ENCODE measurements around the gene PRPF18. TPM values are rescaled to one million over a fixed set of nuclear protein-coding genes. Genes with fewer than 3 reads are reported as not detected.

The PRPF18 gene
- total and polyA plus RNA-seq, 2 donors: 23.5 to 35.8 TPM

DNA sequence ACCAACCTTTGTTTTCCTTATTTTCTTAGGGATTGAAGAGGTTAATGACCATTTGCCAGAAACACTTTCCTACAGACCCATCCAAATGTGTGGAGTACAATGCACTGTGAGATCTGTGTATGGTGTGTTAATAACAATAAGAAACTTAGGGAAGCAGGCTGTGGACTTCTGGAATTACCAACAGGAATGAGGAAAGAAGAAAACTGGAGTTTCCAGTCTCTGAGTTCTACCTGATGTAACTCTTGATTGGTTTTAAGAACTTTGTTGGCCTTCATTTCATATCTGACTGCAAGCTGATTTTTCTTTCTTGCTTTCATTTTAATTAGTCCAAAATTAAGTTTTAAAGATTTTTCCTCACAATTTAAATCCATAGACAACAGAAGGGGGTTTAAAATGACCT lies 43.5 kb downstream of the PRPF18 start:
- peaks cover 0 to 3% of the 10 kb centered on the region in 2 donors for H3K4me1 ChIP-seq (ENCODE audit: control insufficient read depth in 2 of 2, insufficient read depth in 2 of 2, low read length in 2 of 2)
- no peaks in the 10 kb centered on the region for H3K9me3 ChIP-seq (ENCODE audit: control insufficient read depth in 2 of 2, insufficient read depth in 1 of 2, low read length in 1 of 2)
- no peak overlapping the region for H3K27ac ChIP-seq (ENCODE audit: low read depth in 1 of 2, low read length in 1 of 2)
- H3K36me3 ChIP-seq (ENCODE audit: control insufficient read depth in 2 of 2, insufficient read depth in 2 of 2, low read length in 1 of 2): peaks cover 20 to 23% of the 10 kb centered on the region in 2 donors
- H3K27me3 ChIP-seq (ENCODE audit: control insufficient read depth in 2 of 2, insufficient read depth in 1 of 2, low read length in 1 of 2): no peaks in the 10 kb centered on the region
- DNase-seq (ENCODE audit: low read depth in 6 of 9, low spot score in 9 of 9): no peak
- no peak overlapping the region for H3K4me3 ChIP-seq (ENCODE audit: low read length in 2 of 2)

- peak overlapping the region in 1 of 2 donors; percentile 25 for H3K27ac ChIP-seq (ENCODE audit: low read depth in 1 of 2, low read length in 1 of 2)
- no peaks in the 10 kb centered on the region for H3K27me3 ChIP-seq (ENCODE audit: control insufficient read depth in 2 of 2, insufficient read depth in 1 of 2, low read length in 1 of 2)
- H3K36me3 ChIP-seq (ENCODE audit: control insufficient read depth in 2 of 2, insufficient read depth in 2 of 2, low read length in 1 of 2): peaks cover 20 to 23% of the 10 kb centered on the region in 2 donors
- 97% methylated on average over 6 of the region's 6 CpGs for WGBS
- H3K4me1 ChIP-seq (ENCODE audit: control insufficient read depth in 2 of 2, insufficient read depth in 2 of 2, low read length in 2 of 2): no peaks in the 10 kb centered on the region
- no peak overlapping the region for H3K4me3 ChIP-seq (ENCODE audit: low read length in 2 of 2)
- DNase-seq (ENCODE audit: low read depth in 6 of 9, low spot score in 9 of 9): no peak
- H3K9me3 ChIP-seq (ENCODE audit: control insufficient read depth in 2 of 2, insufficient read depth in 1 of 2, low read length in 1 of 2): no peaks in the 10 kb centered on the region
Observed at GRCh38 chr10:13631594-13631993, 44.8 kb downstream of the PRPF18 start.

DNA sequence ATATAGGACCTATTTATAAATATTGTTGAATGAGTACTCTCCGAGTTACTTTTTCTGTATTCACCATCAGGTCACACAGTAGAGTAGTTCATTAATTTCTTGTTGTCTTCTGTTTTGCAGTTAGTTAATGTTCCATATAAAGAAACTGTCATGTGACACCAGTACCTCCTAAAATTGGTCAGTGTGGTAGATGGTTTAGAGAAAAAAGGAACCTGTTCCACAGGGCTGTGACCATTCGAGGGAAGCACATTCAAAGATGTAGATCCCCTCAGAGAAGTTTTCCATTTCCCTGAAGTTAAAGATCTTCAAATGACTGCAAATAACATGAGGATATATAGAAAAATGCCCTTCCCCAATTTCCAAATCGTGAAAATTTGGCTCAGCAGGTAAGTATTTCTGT lies 45.7 kb downstream of the PRPF18 start:
- Histone ChIP-seq H3K4me1 (ENCODE audit: control insufficient read depth in 2 of 2, insufficient read depth in 2 of 2, low read length in 2 of 2) (no peaks in the 10 kb centered on the region), H3K4me3 (ENCODE audit: low read length in 2 of 2) (no peak overlapping the region), H3K9me3 (ENCODE audit: control insufficient read depth in 2 of 2, insufficient read depth in 1 of 2, low read length in 1 of 2) (no peaks in the 10 kb centered on the region), H3K27me3 (ENCODE audit: control insufficient read depth in 2 of 2, insufficient read depth in 1 of 2, low read length in 1 of 2) (no peaks in the 10 kb centered on the region), H3K36me3 (ENCODE audit: control insufficient read depth in 2 of 2, insufficient read depth in 2 of 2, low read length in 1 of 2) (peaks cover 20 to 23% of the 10 kb centered on the region in 2 donors), H3K27ac (ENCODE audit: low read depth in 1 of 2, low read length in 1 of 2) (peak overlapping the region in 1 of 2 donors; percentile 2)
- DNase-seq (ENCODE audit: low read depth in 6 of 9, low spot score in 9 of 9): no peak
- WGBS: 82% methylated on average over 3 of the region's 3 CpGs

GRCh38 chr10:13632884-13633440 lies 46.2 kb downstream of the PRPF18 start:
- Histone ChIP-seq H3K27me3 (ENCODE audit: control insufficient read depth in 2 of 2, insufficient read depth in 1 of 2, low read length in 1 of 2) (no peaks in the 10 kb centered on the region), H3K9me3 (ENCODE audit: control insufficient read depth in 2 of 2, insufficient read depth in 1 of 2, low read length in 1 of 2) (no peaks in the 10 kb centered on the region), H3K4me1 (ENCODE audit: control insufficient read depth in 2 of 2, insufficient read depth in 2 of 2, low read length in 2 of 2) (no peaks in the 10 kb centered on the region), H3K36me3 (ENCODE audit: control insufficient read depth in 2 of 2, insufficient read depth in 2 of 2, low read length in 1 of 2) (peaks cover 22 to 26% of the 10 kb centered on the region in 2 donors), H3K4me3 (ENCODE audit: low read length in 2 of 2) (no peak overlapping the region), H3K27ac (ENCODE audit: low read depth in 1 of 2, low read length in 1 of 2) (peak overlapping the region; percentile 20 to 27)
- no peak for DNase-seq (ENCODE audit: low read depth in 6 of 9, low spot score in 9 of 9)
- WGBS: 98% methylated on average over 5 of the region's 5 CpGs

DNA sequence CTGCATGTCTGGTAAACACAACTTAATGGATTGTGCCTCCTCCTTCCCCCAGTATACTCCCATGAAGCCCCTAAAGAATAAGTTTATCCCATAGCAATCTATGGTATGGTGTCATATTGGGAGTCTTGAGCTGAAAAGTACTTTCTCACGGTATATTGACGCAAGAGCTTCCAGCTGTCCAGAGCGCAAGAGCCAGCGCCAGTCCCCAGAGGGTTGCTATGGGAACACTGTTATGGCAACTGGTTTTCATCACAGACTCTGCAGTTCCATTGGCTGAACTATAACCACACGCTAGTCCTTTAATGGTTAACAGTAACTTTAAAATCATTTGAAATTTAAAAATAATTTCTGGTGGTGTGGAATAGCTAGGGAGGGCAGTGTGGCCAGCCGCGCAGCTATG lies 46.9 kb downstream of the PRPF18 start:
- Histone ChIP-seq H3K27ac (ENCODE audit: low read depth in 1 of 2, low read length in 1 of 2) (peak overlapping the region in 1 of 2 donors; percentile 27), H3K9me3 (ENCODE audit: control insufficient read depth in 2 of 2, insufficient read depth in 1 of 2, low read length in 1 of 2) (no peaks in the 10 kb centered on the region), H3K36me3 (ENCODE audit: control insufficient read depth in 2 of 2, insufficient read depth in 2 of 2, low read length in 1 of 2) (peaks cover 27 to 31% of the 10 kb centered on the region in 2 donors), H3K4me3 (ENCODE audit: low read length in 2 of 2) (no peak overlapping the region), H3K27me3 (ENCODE audit: control insufficient read depth in 2 of 2, insufficient read depth in 1 of 2, low read length in 1 of 2) (no peaks in the 10 kb centered on the region), H3K4me1 (ENCODE audit: control insufficient read depth in 2 of 2, insufficient read depth in 2 of 2, low read length in 2 of 2) (no peaks in the 10 kb centered on the region)
- no peak for DNase-seq (ENCODE audit: low read depth in 6 of 9, low spot score in 9 of 9)
- 98% methylated on average over 7 of the region's 7 CpGs for WGBS

DNA sequence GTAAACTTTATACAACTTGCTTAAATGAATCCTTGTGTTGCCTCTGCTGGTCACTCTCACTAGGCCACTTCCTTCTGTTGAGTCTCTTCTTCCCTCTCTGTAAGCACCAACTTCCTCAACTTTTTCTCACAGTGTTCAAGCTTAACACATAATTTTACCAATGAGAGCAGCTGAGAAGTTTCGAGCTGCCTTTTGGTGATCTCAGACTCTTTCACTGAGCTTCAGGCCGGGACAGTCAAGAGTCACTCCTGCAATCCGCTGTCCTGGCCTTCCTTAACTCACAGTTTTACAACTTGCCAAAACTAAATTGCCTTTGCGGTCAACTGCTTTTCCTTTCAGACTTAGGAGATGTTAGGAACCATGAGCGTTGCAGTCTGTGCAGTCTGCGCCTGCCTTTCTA lies 47.4 kb downstream of the PRPF18 start:
- 88% methylated on average over 6 of the region's 6 CpGs for WGBS
- H3K4me1 ChIP-seq (ENCODE audit: control insufficient read depth in 2 of 2, insufficient read depth in 2 of 2, low read length in 2 of 2): no peaks in the 10 kb centered on the region
- H3K4me3 ChIP-seq (ENCODE audit: low read length in 2 of 2): no peak overlapping the region
- DNase-seq (ENCODE audit: low read depth in 6 of 9, low spot score in 9 of 9): no peak
- no peaks in the 10 kb centered on the region for H3K27me3 ChIP-seq (ENCODE audit: control insufficient read depth in 2 of 2, insufficient read depth in 1 of 2, low read length in 1 of 2)
- H3K36me3 ChIP-seq (ENCODE audit: control insufficient read depth in 2 of 2, insufficient read depth in 2 of 2, low read length in 1 of 2): peaks cover 31% of the 10 kb centered on the region in 2 donors
- H3K27ac ChIP-seq (ENCODE audit: low read depth in 1 of 2, low read length in 1 of 2): peak overlapping the region in 1 of 2 donors; percentile 60
- H3K9me3 ChIP-seq (ENCODE audit: control insufficient read depth in 2 of 2, insufficient read depth in 1 of 2, low read length in 1 of 2): no peaks in the 10 kb centered on the region

DNA sequence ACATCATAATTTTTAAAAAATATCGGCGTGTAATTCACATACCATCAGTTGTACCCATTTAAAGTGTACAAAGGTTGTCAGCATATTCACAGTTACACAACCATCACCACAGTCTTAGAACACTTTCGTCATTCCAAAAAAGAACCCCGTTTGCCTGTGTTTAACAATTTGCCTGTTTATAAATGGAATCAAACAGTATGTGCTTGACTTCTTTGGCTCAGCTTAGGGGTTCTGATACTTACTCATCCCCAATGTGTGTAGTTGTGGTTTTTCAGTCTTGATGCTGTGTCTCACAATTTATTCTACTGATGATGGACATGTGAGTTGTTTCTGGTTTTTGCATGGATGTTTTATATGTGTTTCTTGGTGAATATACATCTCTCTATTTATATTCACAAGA lies 50.0 kb downstream of the PRPF18 start:
- Histone ChIP-seq H3K9me3 (ENCODE audit: control insufficient read depth in 2 of 2, insufficient read depth in 1 of 2, low read length in 1 of 2) (peaks cover 0 to 5% of the 10 kb centered on the region in 2 donors), H3K27ac (ENCODE audit: low read depth in 1 of 2, low read length in 1 of 2) (no peak overlapping the region), H3K4me1 (ENCODE audit: control insufficient read depth in 2 of 2, insufficient read depth in 2 of 2, low read length in 2 of 2) (no peaks in the 10 kb centered on the region), H3K27me3 (ENCODE audit: control insufficient read depth in 2 of 2, insufficient read depth in 1 of 2, low read length in 1 of 2) (no peaks in the 10 kb centered on the region), H3K36me3 (ENCODE audit: control insufficient read depth in 2 of 2, insufficient read depth in 2 of 2, low read length in 1 of 2) (peaks cover 21 to 30% of the 10 kb centered on the region in 2 donors), H3K4me3 (ENCODE audit: low read length in 2 of 2) (no peak overlapping the region)
- 98% methylated on average over 4 of the region's 4 CpGs for WGBS
- no peak for DNase-seq (ENCODE audit: low read depth in 6 of 9, low spot score in 9 of 9)

DNA sequence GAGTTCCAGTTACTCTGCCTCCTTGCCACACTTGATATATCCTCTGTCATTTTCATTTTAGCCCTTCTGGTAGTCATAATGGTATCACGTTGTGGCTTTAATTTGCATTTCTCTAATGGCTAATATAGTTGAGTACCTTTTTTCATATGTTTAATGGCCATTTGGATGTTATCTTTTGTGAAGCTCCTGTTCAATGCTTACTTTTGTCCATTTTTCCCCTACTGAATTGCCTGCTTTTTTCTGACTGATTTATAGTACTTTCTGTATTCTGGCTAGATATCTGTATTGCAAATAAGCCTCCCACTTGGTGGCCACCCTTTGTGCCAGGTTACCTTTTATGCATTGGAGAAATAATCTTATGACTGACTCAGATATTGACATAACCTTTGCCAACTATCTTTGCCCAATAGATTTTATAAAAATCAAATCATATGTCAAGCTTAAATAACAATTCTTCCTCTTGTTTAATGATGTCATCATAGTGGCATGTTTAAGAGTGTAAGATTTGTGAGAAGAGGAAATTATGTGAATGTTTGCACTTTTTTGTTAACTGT lies 50.6 kb downstream of the PRPF18 start:
- 100% methylated on average over 1 of the region's 1 CpG for WGBS
- no peak for DNase-seq (ENCODE audit: low read depth in 6 of 9, low spot score in 9 of 9)
- Histone ChIP-seq H3K27ac (ENCODE audit: low read depth in 1 of 2, low read length in 1 of 2) (no peak overlapping the region), H3K9me3 (ENCODE audit: control insufficient read depth in 2 of 2, insufficient read depth in 1 of 2, low read length in 1 of 2) (peaks cover 2 to 10% of the 10 kb centered on the region in 2 donors), H3K27me3 (ENCODE audit: control insufficient read depth in 2 of 2, insufficient read depth in 1 of 2, low read length in 1 of 2) (no peaks in the 10 kb centered on the region), H3K4me3 (ENCODE audit: low read length in 2 of 2) (no peak overlapping the region), H3K36me3 (ENCODE audit: control insufficient read depth in 2 of 2, insufficient read depth in 2 of 2, low read length in 1 of 2) (peaks cover 21 to 29% of the 10 kb centered on the region in 2 donors), H3K4me1 (ENCODE audit: control insufficient read depth in 2 of 2, insufficient read depth in 2 of 2, low read length in 2 of 2) (no peaks in the 10 kb centered on the region)

DNA sequence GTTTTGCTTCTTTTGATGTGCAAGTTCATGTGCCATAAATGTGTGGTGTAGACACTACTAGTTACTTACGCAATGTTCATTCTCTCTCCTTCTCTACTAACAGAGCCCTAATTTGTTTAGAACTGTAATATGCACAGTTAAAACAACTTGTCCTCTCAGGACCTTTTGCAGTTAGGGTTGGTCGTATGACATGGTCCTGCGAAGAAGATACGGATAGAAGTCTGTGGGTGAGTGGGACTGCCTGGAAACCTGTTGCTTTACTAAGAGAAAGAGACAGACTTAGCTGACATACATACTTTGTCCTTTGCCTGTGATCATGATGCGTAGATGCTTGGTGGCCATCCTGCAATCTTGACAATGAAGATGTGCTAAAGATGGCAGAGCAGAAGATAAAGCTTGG lies 51.1 kb downstream of the PRPF18 start:
- Histone ChIP-seq H3K9me3 (ENCODE audit: control insufficient read depth in 2 of 2, insufficient read depth in 1 of 2, low read length in 1 of 2) (peaks cover 2 to 14% of the 10 kb centered on the region in 2 donors), H3K4me1 (ENCODE audit: control insufficient read depth in 2 of 2, insufficient read depth in 2 of 2, low read length in 2 of 2) (no peaks in the 10 kb centered on the region), H3K27ac (ENCODE audit: low read depth in 1 of 2, low read length in 1 of 2) (no peak overlapping the region), H3K4me3 (ENCODE audit: low read length in 2 of 2) (no peak overlapping the region), H3K27me3 (ENCODE audit: control insufficient read depth in 2 of 2, insufficient read depth in 1 of 2, low read length in 1 of 2) (no peaks in the 10 kb centered on the region), H3K36me3 (ENCODE audit: control insufficient read depth in 2 of 2, insufficient read depth in 2 of 2, low read length in 1 of 2) (peaks cover 23 to 28% of the 10 kb centered on the region in 2 donors)
- whole genome bisulfite sequencing: 98% methylated on average over 5 of the region's 5 CpGs
- no peak for DNase-seq (ENCODE audit: low read depth in 6 of 9, low spot score in 9 of 9)
